A549 (cell line): ENCODE measurements around the gene ATP11A. TPM values are rescaled to one million over a fixed set of nuclear protein-coding genes. Genes with fewer than 3 reads are reported as not detected.

ENCODE experiments used
- ATAC-seq, 2 experiments: fragments of 200-7000 bp in 1 of 2; fragments of >200 bp in 1 of 2; cut with Nextera tagmentation in 1 of 2; cut with Tn5 transposase in 1 of 2; 3 replicates each; pipeline versions ENCODE4 v1.8.0 to v1.9.1; 2018 to 2020; ENCODE audit warnings: mild to moderate bottlenecking in 1 of 2, moderate library complexity in 1 of 2
- CTCF ChIA-PET: fragments of 300-600 bp; sonication (Branson Sonifier 250); formaldehyde crosslinking; extraction: SDS; loops from one replicate; lab custom pipeline; 2021; ENCODE audit warnings: antibody characterized with exemption, inconsistent platforms; lab: Yijun Ruan, JAX
- POLR2A ChIA-PET: fragments of 350-600 bp; formaldehyde crosslinking; extraction: SDS; loops from one replicate; lab custom pipeline; 2021; ENCODE audit warnings: antibody characterized with exemption, inconsistent platforms; lab: Yijun Ruan, JAX
- DNase-seq, 2 experiments: peaks; one replicate each; pipeline versions ENCODE4 v3.0.0 to v3.0.0-alpha.2; 2011 to 2016; ENCODE audit warnings: low read depth in 1 of 2, low spot score in 1 of 2
- FAIRE-seq: peaks from 2 replicates; lab custom pipeline; 2011; peaks lifted over from hg19 to GRCh38; lab: Jason Lieb, UNC
- H3K27ac ChIP-seq, 2 experiments: fragments of >200 bp; sonication (Bioruptor Twin); formaldehyde crosslinking; 3 replicates each; pipeline ENCODE4 v1.5.1; 2016 to 2017
- H3K4me1 ChIP-seq: fragments of >200 bp; sonication (Bioruptor Twin); formaldehyde crosslinking; 3 replicates; pipeline ENCODE4 v1.6.1; 2016
- H3K4me2 ChIP-seq: fragments of >200 bp; sonication (Bioruptor Twin); formaldehyde crosslinking; 3 replicates; pipeline ENCODE4 v1.6.1; 2016
- H3K4me3 ChIP-seq: fragments of >200 bp; sonication (Bioruptor Twin); formaldehyde crosslinking; 3 replicates; pipeline ENCODE4 v1.5.1; 2016
- H3K9me3 ChIP-seq: fragments of >200 bp; sonication (Bioruptor Twin); formaldehyde crosslinking; 3 replicates; pipeline ENCODE4 v1.6.1; 2016
- CBX2 ChIP-seq: fragments of 200-600 bp; sonication (generic); IDR thresholded peaks from 2 replicates; pipeline ENCODE4 v1.6.1; 2016; ENCODE audit warnings: low read depth, mild to moderate bottlenecking, borderline replicate concordance
- CHD2 ChIP-seq: fragments of 150-350 bp; IDR thresholded peaks from 2 replicates; pipeline ENCODE4 v1.6.1; 2014; ENCODE audit warnings: low read length; ENCODE audit not compliant: partially characterized antibody
- CHD4 ChIP-seq: fragments of 200-600 bp; sonication (generic); IDR thresholded peaks from 2 replicates; pipeline ENCODE4 v1.6.1; 2016; ENCODE audit warnings: antibody characterized with exemption, mild to moderate bottlenecking, borderline replicate concordance
- E2F6 ChIP-seq: IDR thresholded peaks from 2 replicates; pipeline ENCODE4 v1.6.1; 2012; ENCODE audit warnings: low read depth, borderline replicate concordance
- EHMT2 ChIP-seq: fragments of 200-600 bp; sonication (generic); IDR thresholded peaks from 2 replicates; pipeline ENCODE4 v1.6.1; 2016; ENCODE audit warnings: antibody characterized with exemption, low read depth, mild to moderate bottlenecking, moderate library complexity
- FOXS1 ChIP-seq: fragments of 250-450 bp; sonication (Bioruptor Pico); IDR thresholded peaks from 2 replicates; pipeline ENCODE4 v1.5.0; 2020; ENCODE audit warnings: mild to moderate bottlenecking, moderate library complexity
- GATA3 ChIP-seq: IDR thresholded peaks from 2 replicates; pipeline ENCODE4 v1.6.1; 2012; ENCODE audit warnings: borderline replicate concordance
- HMGXB4 ChIP-seq: fragments of 250-450 bp; sonication (Bioruptor Pico); IDR thresholded peaks from 2 replicates; pipeline ENCODE4 v1.5.0; 2021; ENCODE audit warnings: mild to moderate bottlenecking, moderate library complexity, borderline replicate concordance
- HOXA7 ChIP-seq: fragments of 250-450 bp; sonication (Bioruptor Pico); IDR thresholded peaks from 2 replicates; pipeline ENCODE4 v1.5.0; 2020; ENCODE audit warnings: mild to moderate bottlenecking, moderate library complexity
- HOXB13 ChIP-seq: fragments of 250-450 bp; sonication (Bioruptor Pico); IDR thresholded peaks from 2 replicates; pipeline ENCODE4 v1.5.0; 2020; ENCODE audit warnings: low read depth, mild to moderate bottlenecking, moderate library complexity
- JUNB ChIP-seq: fragments of >200 bp; sonication (Bioruptor Twin); formaldehyde crosslinking; IDR thresholded peaks from 2 replicates; pipeline ENCODE4 v1.6.1; 2016
- KDM5A ChIP-seq: fragments of 200-600 bp; sonication (generic); IDR thresholded peaks from 2 replicates; pipeline ENCODE4 v1.6.1; 2016; ENCODE audit warnings: antibody characterized with exemption, mild to moderate bottlenecking
- MAX ChIP-seq: IDR thresholded peaks from 2 replicates; pipeline ENCODE4 v1.6.1; 2012
- MYC ChIP-seq: IDR thresholded peaks from 2 replicates; pipeline ENCODE4 v1.6.1; 2012; ENCODE audit warnings: mild to moderate bottlenecking, inconsistent platforms, low read length, improper control_type of control experiment, borderline replicate concordance
- NFE2L2 ChIP-seq: fragments of 150-350 bp; conservative IDR thresholded peaks from 2 replicates; pipeline ENCODE4 v1.6.1; 2014; ENCODE audit warnings: low read length
- PBX3 ChIP-seq: IDR thresholded peaks from 2 replicates; pipeline ENCODE4 v1.6.1; 2012
- POLR2A ChIP-seq: IDR thresholded peaks from 2 replicates; pipeline ENCODE4 v1.6.1; 2012; ENCODE audit warnings: mild to moderate bottlenecking, low read length
- POLR2AphosphoS2 ChIP-seq: conservative IDR thresholded peaks from 2 replicates; pipeline ENCODE4 v1.6.1; 2012; ENCODE audit warnings: low read length, improper control_type of control experiment, inconsistent platforms
- REST ChIP-seq: fragments of 200-600 bp; sonication (generic); IDR thresholded peaks from 2 replicates; pipeline ENCODE4 v1.6.1; 2016; ENCODE audit warnings: antibody characterized with exemption, mild to moderate bottlenecking, moderate library complexity
- RFX5 ChIP-seq: fragments of 450-650 bp; IDR thresholded peaks from 2 replicates; pipeline ENCODE4 v1.7.1; 2014; ENCODE audit warnings: antibody characterized with exemption, mild to moderate bottlenecking, moderate library complexity
- RNF2 ChIP-seq: fragments of 200-600 bp; sonication (generic); IDR thresholded peaks from 2 replicates; pipeline ENCODE4 v1.6.1; 2016; ENCODE audit warnings: low read depth, mild to moderate bottlenecking, antibody characterized with exemption, moderate library complexity, borderline replicate concordance
- TFCP2L1 ChIP-seq: fragments of 250-450 bp; sonication (Bioruptor Pico); IDR thresholded peaks from 2 replicates; pipeline ENCODE4 v1.5.0; 2021; ENCODE audit warnings: mild to moderate bottlenecking
- TP53 ChIP-seq: fragments of 250-450 bp; sonication (Bioruptor Pico); IDR thresholded peaks from 2 replicates; pipeline ENCODE4 v1.5.0; 2021; ENCODE audit warnings: mild to moderate bottlenecking, moderate library complexity
- ZC3H11A ChIP-seq: fragments of 450-650 bp; IDR thresholded peaks from 2 replicates; pipeline ENCODE4 v1.6.1; 2014; ENCODE audit warnings: antibody characterized with exemption, mild to moderate bottlenecking
- ZFP36 ChIP-seq: fragments of 450-650 bp; IDR thresholded peaks from 2 replicates; pipeline ENCODE4 v1.6.1; 2014; ENCODE audit warnings: borderline replicate concordance; ENCODE audit not compliant: partially characterized antibody
- WGBS: methylation state at CpG from one replicate; pipeline ENCODE4 v1.1.6; 2017; ENCODE audit errors: missing lambda C conversion rate; 5-methylcytosine and 5-hydroxymethylcytosine counted together
- polyA plus RNA-seq, 4 experiments: library from polyadenylated mRNA; depleted of rRNA in 3 of 4; stranded (reverse); fragments of >200 nt; fragmentation: RNase III in 1 of 4; extraction: RNeasy Plus Mini Kit Qiagen cat#74134 plus additional on column Dnase treatment in 1 of 4; gene quantifications; 2 replicates in 3 of 4; 3 replicates in 1 of 4; pipeline ENCODE4 v1.2.3, GENCODE V29; 2011 to 2017

The ATP11A gene
- polyA plus RNA-seq, 2 of the 4 experiments (the other 2 are of a cell fraction): 4.1 to 8.0 TPM

- Histone ChIP-seq H3K4me2 (no peak overlapping the region), H3K4me1 (0 out of 3 replicates have a peak, but pooled peaks cover 2% of the 10 kb centered on the region), H3K4me3 (no peak overlapping the region), H3K27ac (no peak overlapping the region), H3K9me3 (no peaks in the 10 kb centered on the region)
- no peak for DNase-seq
- FAIRE-seq: no peak
- ChIA-PET POLR2A (no interaction called here), CTCF (no interaction called here)
- 91% methylated on average over 25 of the region's 29 CpGs for WGBS
- no peak for TF ChIP-seq CBX2
- no peak for TF ChIP-seq JUNB
- no peak for TF ChIP-seq FOXS1 (CRISPR knock-in tag)
- no peak for TF ChIP-seq PBX3
- TF ChIP-seq NFE2L2: no peak
- TF ChIP-seq RNF2: no peak
- no peak for TF ChIP-seq ZC3H11A
- TF ChIP-seq POLR2A: no peak
- TF ChIP-seq REST: no peak
- no peak for TF ChIP-seq ZFP36
- TF ChIP-seq EHMT2: no peak
- TF ChIP-seq E2F6: no peak
- no peak for TF ChIP-seq RFX5
- no peak for ATAC-seq
Measured at GRCh38 chr13:112754281-112755025, 64.6 kb downstream of the ATP11A start.

- H3K27ac ChIP-seq: no peak overlapping the region
- POLR2A ChIA-PET: no interaction called here
- ATAC-seq (no peak), DNase-seq (no peak), FAIRE-seq (no peak)
- H3K9me3 ChIP-seq: no peaks in the 10 kb centered on the region
- WGBS: 85% methylated on average over 8 of the region's 15 CpGs
- 0 out of 3 replicates have a peak, but pooled peaks cover 2% of the 10 kb centered on the region for H3K4me1 ChIP-seq
- CTCF ChIA-PET: no interaction called here
- no peak overlapping the region for H3K4me2 ChIP-seq
- H3K4me3 ChIP-seq: no peak overlapping the region
- no peak for TF ChIP-seq TFCP2L1
- TF ChIP-seq GATA3: no peak
- TF ChIP-seq CHD2: no peak
- no peak for TF ChIP-seq RFX5
- no peak for TF ChIP-seq KDM5A
- no peak for TF ChIP-seq ZFP36
- TF ChIP-seq POLR2A: no peak
- TF ChIP-seq, all 56 proteins: peak for 0
Measured at GRCh38 chr13:112755331-112755730, 65.5 kb downstream of the ATP11A start.

GRCh38 chr13:112756081-112756480, 66.2 kb downstream of the ATP11A start:
- POLR2A ChIA-PET: no interaction called here
- 98% methylated on average over 6 of the region's 7 CpGs for WGBS
- TF ChIP-seq CHD4 (no peak), EHMT2 (no peak), HOXA7 (CRISPR knock-in tag) (no peak), HOXB13 (no peak), TP53 (CRISPR knock-in tag) (no peak), MAX (no peak), MYC (no peak), CHD2 (no peak), HMGXB4 (CRISPR knock-in tag) (no peak), POLR2AphosphoS2 (no peak)
- no peak overlapping the region for H3K4me3 ChIP-seq
- H3K4me2 ChIP-seq: no peak overlapping the region
- DNase-seq: no peak
- no peak overlapping the region for H3K27ac ChIP-seq
- CTCF ChIA-PET: no interaction called here
- H3K4me1 ChIP-seq: 0 out of 3 replicates have a peak, but pooled peaks cover 2% of the 10 kb centered on the region
- ATAC-seq: no peak
- H3K9me3 ChIP-seq: no peaks in the 10 kb centered on the region
- no peak for FAIRE-seq
